OCI-LY7 (cell line): Measurements from ENCODE around the gene SMAD6. TPM values are rescaled to one million over a fixed set of nuclear protein-coding genes. Genes with fewer than 3 reads are reported as not detected.
"Not testable (repeated sequence)": the region's sequence is repeated elsewhere in the genome, so short reads cannot be mapped to it uniquely, and the experiment has no call there.

Source experiments
- BruUV-seq: library from RNA; stranded (reverse); fragments of 400-500 nt; replicated peaks from 2 replicates; lab custom pipeline; 2021; lab: Mats Ljungman, UMichigan
- CTCF ChIA-PET: fragments of 300-600 bp; sonication (Branson Sonifier 250); formaldehyde crosslinking; loops from one replicate; lab custom pipeline; 2022; ENCODE audit warnings: antibody characterized with exemption; ENCODE audit not compliant: unreplicated experiment; lab: Charles Lee
- POLR2A ChIA-PET: fragments of 300-600 bp; sonication (Branson Sonifier 250); formaldehyde crosslinking; loops from one replicate; lab custom pipeline; 2022; ENCODE audit warnings: antibody characterized with exemption; lab: Charles Lee
- DNase-seq: peaks from one replicate; pipeline ENCODE4 v3.0.0-alpha.2; 2015; ENCODE audit warnings: low spot score
- H2AFZ ChIP-seq: fragments of 200-600 bp; sonication (generic), shearing (Covaris generic); 2 replicates; pipeline ENCODE4 v1.6.1; 2014; ENCODE audit warnings: mild to moderate bottlenecking, antibody characterized with exemption, low read length, moderate library complexity
- H3K27ac ChIP-seq: fragments of 200-600 bp; sonication (generic); 2 replicates; pipeline ENCODE4 v1.5.1; 2014; ENCODE audit warnings: mixed run types, low read depth, mild to moderate bottlenecking, moderate library complexity, low read length, inconsistent platforms; ENCODE audit not compliant: poor library complexity, severe bottlenecking
- H3K36me3 ChIP-seq: fragments of 200-600 bp; sonication (generic); 2 replicates; pipeline ENCODE4 v1.6.1; 2014; ENCODE audit warnings: mild to moderate bottlenecking, antibody characterized with exemption, low read length, moderate library complexity, mixed read lengths; ENCODE audit not compliant: insufficient read depth
- H3K4me1 ChIP-seq: fragments of 200-600 bp; sonication (generic); 2 replicates; pipeline ENCODE4 v1.5.1; 2014; ENCODE audit warnings: mild to moderate bottlenecking, low read length; ENCODE audit not compliant: insufficient read depth, poor library complexity, severe bottlenecking
- H3K4me2 ChIP-seq: fragments of 200-600 bp; sonication (generic); 2 replicates; pipeline ENCODE4 v1.6.1; 2014; ENCODE audit warnings: mild to moderate bottlenecking, low read length
- H3K4me3 ChIP-seq: fragments of 200-600 bp; sonication (generic); 2 replicates; pipeline ENCODE4 v1.5.1; 2014; ENCODE audit warnings: mild to moderate bottlenecking, low read depth, low read length; ENCODE audit not compliant: poor library complexity, severe bottlenecking
- H3K79me2 ChIP-seq: fragments of 200-600 bp; sonication (generic); 2 replicates; pipeline ENCODE4 v1.6.1; 2016; ENCODE audit warnings: low read depth, mild to moderate bottlenecking, low read length, moderate library complexity, mixed read lengths; ENCODE audit not compliant: insufficient read depth
- H3K9me2 ChIP-seq: fragments of 200-600 bp; sonication (generic); 2 replicates; pipeline ENCODE4 v1.6.1; 2016; ENCODE audit warnings: mild to moderate bottlenecking, low read length, mixed read lengths; ENCODE audit not compliant: insufficient read depth
- H3K9me3 ChIP-seq: fragments of 200-600 bp; sonication (generic); 2 replicates; pipeline ENCODE4 v1.6.1; 2014; ENCODE audit warnings: mild to moderate bottlenecking, mixed run types, low read length, mixed read lengths
- H4K20me1 ChIP-seq: fragments of 200-600 bp; sonication (generic); 2 replicates; pipeline ENCODE4 v1.6.1; 2014; ENCODE audit warnings: mild to moderate bottlenecking, antibody characterized with exemption, low read length, moderate library complexity, mixed read lengths; ENCODE audit not compliant: insufficient read depth
- CTCF ChIP-seq: fragments of 200-600 bp; sonication (generic); conservative IDR thresholded peaks from 2 replicates; pipeline ENCODE4 v1.5.1; 2014; ENCODE audit warnings: mild to moderate bottlenecking, antibody characterized with exemption, low read length, moderate library complexity, mixed read lengths
- EZH2phosphoT487 ChIP-seq: fragments of 200-600 bp; sonication (generic); IDR thresholded peaks from 2 replicates; pipeline ENCODE4 v1.6.1; 2018; ENCODE audit warnings: low read depth, borderline replicate concordance, mild to moderate bottlenecking, mixed run types, antibody characterized with exemption, low read length, moderate library complexity, mixed read lengths
- intact Hi-C: fragments of 100-400 bp; cut with micrococcal nuclease; formaldehyde crosslinking; loops from one replicate; pipeline ENCODE4 v1.10.0; 2022; ENCODE audit not compliant: unreplicated experiment
- total RNA-seq, 2 experiments: library from RNA; depleted of rRNA in 1 of 2; stranded (reverse); fragments of >200 nt in 1 of 2; shearing (Covaris generic) in 1 of 2; gene quantifications; 2 replicates each; pipeline ENCODE4 v1.2.3, GENCODE V29; 2014 to 2022

Gene SMAD6
- total RNA-seq, 2 experiments from 2014 or later = 14.6 to 16.1 TPM

GRCh38 chr15:66756295-66756694, 54.3 kb downstream of the SMAD6 start:
- H3K36me3 ChIP-seq = peaks cover 14% of the 10 kb centered on the region
- no peak overlapping the region for H2AFZ ChIP-seq
- no TSS peak for BruUV-seq
- H3K4me1 ChIP-seq = peaks cover 8% of the 10 kb centered on the region
- H3K4me3 ChIP-seq = no peak overlapping the region
- CTCF ChIA-PET = no interaction called here
- no peaks in the 10 kb centered on the region for H3K9me2 ChIP-seq
- no peaks in the 10 kb centered on the region for H4K20me1 ChIP-seq
- H3K4me2 ChIP-seq = no peak overlapping the region
- no peak overlapping the region for H3K27ac ChIP-seq
- TF ChIP-seq CTCF (no peak), EZH2phosphoT487 (no peak)
- no peak for DNase-seq
- H3K79me2 ChIP-seq = no peaks in the 10 kb centered on the region
- peaks cover 14% of the 10 kb centered on the region for H3K9me3 ChIP-seq
- POLR2A ChIA-PET = no interaction called here
- intact Hi-C loops = no loop called here

GRCh38 chr15:66757030-66757429, 55.0 kb downstream of the SMAD6 start:
- ChIA-PET CTCF (no interaction called here), POLR2A (no interaction called here)
- Histone ChIP-seq H3K4me3 (no peak overlapping the region), H3K27ac (no peak overlapping the region), H3K9me3 (peaks cover 14% of the 10 kb centered on the region), H3K36me3 (peaks cover 14% of the 10 kb centered on the region), H3K4me1 (peaks cover under 1% of the 10 kb centered on the region), H2AFZ (no peak overlapping the region), H3K9me2 (no peaks in the 10 kb centered on the region), H3K79me2 (no peaks in the 10 kb centered on the region), H3K4me2 (no peak overlapping the region), H4K20me1 (no peaks in the 10 kb centered on the region)
- DNase-seq = no peak
- BruUV-seq = no TSS peak
- TF ChIP-seq EZH2phosphoT487 = no peak
- TF ChIP-seq CTCF = no peak
- intact Hi-C loops = no loop called here

DNA sequence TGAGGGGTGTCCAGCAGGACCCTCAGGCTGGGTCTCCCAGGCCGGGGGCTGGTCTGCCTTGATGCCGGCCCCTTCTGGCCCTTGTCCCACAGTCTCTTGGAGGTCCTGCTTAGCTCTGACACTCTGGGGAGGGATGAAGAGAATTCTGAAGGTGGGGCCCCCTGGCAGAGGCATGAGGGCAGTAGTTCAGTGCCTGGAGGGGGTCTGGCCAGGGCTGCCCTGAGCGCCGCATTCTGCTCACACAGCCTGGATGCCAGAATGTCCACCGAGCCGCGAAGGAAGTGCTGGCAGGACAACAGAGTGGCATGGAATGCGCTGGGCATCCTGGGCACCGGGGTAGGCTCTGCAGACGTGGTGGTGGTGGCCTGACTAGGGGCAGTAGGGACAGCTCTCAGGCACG, 55.5 kb downstream of the SMAD6 start:
- H4K20me1 ChIP-seq = no peaks in the 10 kb centered on the region

GRCh38 chr15:66758217-66758616, 56.2 kb downstream of the SMAD6 start:
- H3K27ac ChIP-seq, H2AFZ ChIP-seq, CTCF ChIA-PET, H3K79me2 ChIP-seq, H4K20me1 ChIP-seq, POLR2A ChIA-PET, H3K4me1 ChIP-seq, DNase-seq, H3K4me3 ChIP-seq, H3K4me2 ChIP-seq, H3K9me2 ChIP-seq, BruUV-seq, intact Hi-C loops: not testable (repeated sequence)
- Histone ChIP-seq H3K36me3 (peaks cover 14% of the 10 kb centered on the region), H3K9me3 (peaks cover 14% of the 10 kb centered on the region)

More for the DNA sequence above, 55.5 kb downstream of the SMAD6 start:
- TF ChIP-seq EZH2phosphoT487 (no peak), CTCF (no peak)
- H3K9me3 ChIP-seq = peaks cover 14% of the 10 kb centered on the region
- H3K27ac ChIP-seq = no peak overlapping the region
- H3K79me2 ChIP-seq = no peaks in the 10 kb centered on the region
- intact Hi-C loops = no loop called here
- no peaks in the 10 kb centered on the region for H3K4me1 ChIP-seq
- ChIA-PET CTCF (no interaction called here), POLR2A (no interaction called here)
- H3K36me3 ChIP-seq = peaks cover 14% of the 10 kb centered on the region
- no peak for DNase-seq
- no peak overlapping the region for H3K4me3 ChIP-seq
- H3K4me2 ChIP-seq = no peak overlapping the region
- BruUV-seq = no TSS peak
- no peaks in the 10 kb centered on the region for H3K9me2 ChIP-seq
- no peak overlapping the region for H2AFZ ChIP-seq
